HG02973 (cell line): ENCODE measurements around the gene SPACA4.

ENCODE experiments used
- ATAC-seq: cut with Tn5 transposase; IDR thresholded peaks from one replicate; pipeline ENCODE4 v1.9.1; 2021; ENCODE audit warnings: moderate library complexity; ENCODE audit not compliant: unreplicated experiment

The SPACA4 gene

DNA sequence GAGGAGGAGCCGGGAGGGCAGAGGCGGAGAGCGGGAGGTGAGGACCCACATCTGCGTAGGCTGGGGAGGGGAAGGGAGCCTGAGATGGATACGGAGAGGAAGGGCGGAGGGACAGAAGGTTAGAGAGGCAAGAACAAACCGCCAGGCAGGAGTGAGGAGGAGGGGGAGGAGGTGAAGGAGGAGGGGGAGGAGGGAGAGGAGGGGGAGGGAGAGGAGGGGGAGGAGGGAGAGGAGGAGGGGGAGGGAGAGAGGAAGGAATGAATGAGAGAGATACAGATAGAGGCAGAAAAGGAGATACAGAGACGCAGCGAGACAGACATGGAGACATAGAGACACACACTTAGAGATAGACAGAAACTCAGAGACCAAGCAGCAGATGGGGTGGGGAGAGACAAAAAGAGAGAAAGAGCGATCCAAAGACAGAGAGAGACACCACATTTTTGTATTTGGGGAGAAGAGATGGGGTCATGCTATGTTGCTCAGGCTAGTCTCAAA, 40.2 kb downstream of the SPACA4 start:
- ATAC-seq = no peak

GRCh38 chr19:48648134-48648533, 41.6 kb downstream of the SPACA4 start:
- ATAC-seq = no peak

DNA sequence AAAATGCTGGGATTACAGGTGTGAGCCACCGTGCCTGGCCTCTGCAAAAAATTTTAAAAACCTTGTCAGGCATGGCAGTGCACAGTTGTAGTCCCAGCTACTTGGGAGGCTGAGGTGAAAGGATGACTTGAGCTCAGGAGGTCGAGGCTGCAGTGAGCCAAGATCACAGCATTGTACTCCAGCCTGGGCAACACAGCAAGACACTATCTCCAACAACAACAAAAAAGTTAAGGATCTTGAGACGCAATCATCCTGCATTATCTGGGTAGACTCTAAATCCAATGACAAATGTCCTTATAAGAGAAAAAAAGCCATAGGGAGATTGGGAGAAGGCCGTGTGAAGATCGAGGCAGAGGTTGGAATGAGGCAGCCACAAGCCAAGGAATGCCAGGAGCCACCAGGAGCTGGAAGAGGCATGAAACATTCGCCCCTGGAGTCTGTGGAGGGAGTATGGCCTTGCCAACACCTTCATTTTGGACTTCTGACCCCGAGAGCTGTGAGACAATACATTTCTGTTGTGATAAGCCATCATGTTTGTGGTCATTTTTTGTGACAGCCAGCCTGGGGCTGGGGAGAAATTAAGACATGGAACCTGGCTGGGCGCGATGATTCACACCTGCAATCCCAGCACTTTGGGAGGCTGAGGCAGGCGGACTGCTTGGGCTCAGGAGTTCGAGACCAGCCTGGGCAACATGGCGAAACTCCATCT, 44.6 kb downstream of the SPACA4 start:
- ATAC-seq = no peak

DNA sequence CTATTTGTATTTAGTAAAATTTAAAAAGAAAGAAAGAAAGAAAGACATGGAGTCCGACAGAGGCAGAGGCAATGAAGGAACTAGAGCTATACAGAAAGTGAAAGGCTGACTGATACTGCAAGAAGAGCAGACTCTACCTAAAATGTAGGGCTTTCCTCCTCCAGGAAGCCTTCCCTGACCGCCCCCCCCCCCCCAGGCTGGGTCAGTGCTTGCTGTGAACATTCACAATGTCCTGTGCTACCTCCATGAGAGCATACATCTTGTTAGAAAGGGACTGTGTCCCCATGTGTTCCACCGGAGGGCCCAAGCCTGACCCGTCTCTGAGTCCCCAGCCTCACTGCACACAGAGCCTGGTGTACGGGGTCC, 45.1 kb downstream of the SPACA4 start:
- ATAC-seq = no peak

- ATAC-seq = no peak
Observed at GRCh38 chr19:48654299-48655059, 47.9 kb downstream of the SPACA4 start.

DNA sequence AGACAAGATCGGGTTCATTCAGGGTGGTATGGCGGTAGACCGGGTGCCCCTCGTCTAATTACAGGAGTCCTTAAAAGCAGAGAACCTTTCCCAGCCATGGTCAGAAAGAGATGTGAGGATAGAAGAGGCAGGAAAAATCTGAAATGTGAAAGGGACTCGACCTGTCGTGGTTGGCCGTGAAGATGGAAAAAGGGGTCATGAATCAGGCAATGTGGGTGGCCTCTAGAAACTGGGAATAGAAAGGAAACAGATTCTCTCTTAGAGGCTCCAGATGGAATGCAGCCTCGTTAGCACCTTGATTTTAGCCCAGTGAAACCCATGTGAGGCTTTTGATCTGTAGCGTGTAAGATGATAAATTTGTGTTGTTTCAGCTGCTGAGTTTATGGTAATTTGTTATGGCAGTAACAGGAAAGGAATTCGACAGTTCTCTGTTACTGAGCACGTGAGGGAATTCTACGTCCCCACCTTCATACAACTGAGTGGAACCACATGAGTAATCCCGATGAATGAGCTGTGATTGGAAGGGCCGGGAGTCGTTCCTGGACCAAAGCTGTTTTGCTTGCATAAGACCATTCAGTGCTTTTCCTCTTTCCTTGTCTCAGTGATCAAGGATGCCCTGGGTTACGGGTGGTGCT, 50.4 kb downstream of the SPACA4 start:
- ATAC-seq = no peak
